Measurements from ENCODE around the gene SIL1.
"Not testable (repeated sequence)": the region's sequence is repeated elsewhere in the genome, so short reads cannot be mapped to it uniquely, and the experiment has no call there.

The SIL1 gene

GRCh38 chr5:139174382-139174781, 23.8 kb downstream of the SIL1 start:
- not testable (repeated sequence) for DNase-seq (ENCODE audit: low read depth)

GRCh38 chr5:139171779-139172404, 26.3 kb downstream of the SIL1 start:
- no peak for DNase-seq (ENCODE audit: low read depth)

GRCh38 chr5:139167952-139168720, 30.0 kb downstream of the SIL1 start:
- no peak for DNase-seq (ENCODE audit: low read depth)

- peak; percentile 17 for DNase-seq (ENCODE audit: low read depth)
Measured at GRCh38 chr5:139167533-139167932, 30.6 kb downstream of the SIL1 start.

GRCh38 chr5:139167063-139167462, 31.1 kb downstream of the SIL1 start:
- DNase-seq (ENCODE audit: low read depth): no peak

GRCh38 chr5:139164897-139165296, 33.3 kb downstream of the SIL1 start:
- DNase-seq (ENCODE audit: low read depth): not testable (repeated sequence)

- DNase-seq (ENCODE audit: low read depth): peak; percentile 17
Measured at GRCh38 chr5:139164020-139164419, 34.1 kb downstream of the SIL1 start.

- DNase-seq (ENCODE audit: low read depth): no peak
Measured at GRCh38 chr5:139162448-139162847, 35.7 kb downstream of the SIL1 start.

- DNase-seq (ENCODE audit: low read depth): no peak
Measured at GRCh38 chr5:139158791-139159190, 39.4 kb downstream of the SIL1 start.

- DNase-seq (ENCODE audit: low read depth): no peak
Measured at GRCh38 chr5:139157556-139157955, 40.6 kb downstream of the SIL1 start.

- no peak for DNase-seq (ENCODE audit: low read depth)
Measured at GRCh38 chr5:139156814-139157213, 41.4 kb downstream of the SIL1 start.

GRCh38 chr5:139155333-139155732, 42.8 kb downstream of the SIL1 start:
- no peak for DNase-seq (ENCODE audit: low read depth)

- no peak for DNase-seq (ENCODE audit: low read depth)
Measured at GRCh38 chr5:139151902-139152301, 46.3 kb downstream of the SIL1 start.

- no peak for DNase-seq (ENCODE audit: low read depth)
Measured at GRCh38 chr5:139150367-139150999, 47.7 kb downstream of the SIL1 start.

- DNase-seq (ENCODE audit: low read depth): no peak
Measured at GRCh38 chr5:139149477-139150199, 48.5 kb downstream of the SIL1 start.

- DNase-seq (ENCODE audit: low read depth): no peak
Measured at GRCh38 chr5:139148986-139149385, 49.2 kb downstream of the SIL1 start.

GRCh38 chr5:139148306-139148705, 49.9 kb downstream of the SIL1 start:
- no peak for DNase-seq (ENCODE audit: low read depth)

GRCh38 chr5:139147483-139148087, 50.6 kb downstream of the SIL1 start:
- DNase-seq (ENCODE audit: low read depth): peak; percentile 47

- DNase-seq (ENCODE audit: low read depth): no peak
Measured at GRCh38 chr5:139146809-139147482, 51.2 kb downstream of the SIL1 start.

GRCh38 chr5:139141446-139142204, 56.5 kb downstream of the SIL1 start:
- DNase-seq (ENCODE audit: low read depth): peak; percentile 19

GRCh38 chr5:139140591-139141071, 57.5 kb downstream of the SIL1 start:
- DNase-seq (ENCODE audit: low read depth): no peak
